ENCODE data around the gene PHF14.

Gene PHF14

DNA sequence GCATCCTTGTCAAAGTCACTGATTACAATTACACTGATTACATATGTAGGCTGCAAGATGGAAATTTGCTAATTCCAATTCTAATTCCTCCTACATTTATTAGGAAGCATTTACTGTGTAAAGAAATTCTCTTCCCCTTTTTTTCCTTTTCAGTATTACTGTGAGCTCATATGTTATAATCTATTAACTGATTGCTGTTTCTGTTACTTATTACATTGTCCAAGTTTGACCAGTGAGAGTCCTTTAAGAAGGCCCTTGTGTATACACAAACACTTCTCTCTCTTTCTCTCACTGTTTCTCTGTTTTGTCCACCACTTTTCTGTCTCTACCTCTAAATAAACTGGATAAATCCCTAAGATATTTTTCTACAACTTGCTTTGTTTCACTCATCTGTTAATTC, 31.5 kb downstream of the PHF14 start:
- no peak overlapping the region for H3K4me3 ChIP-seq (ENCODE audit: insufficient read length, low read depth)
- no peak overlapping the region for H3K9ac ChIP-seq (ENCODE audit: insufficient read length, low read depth)
- H3K9me3 ChIP-seq (ENCODE audit: insufficient read depth, low read length) = no peaks in the 10 kb centered on the region
- H3K27me3 ChIP-seq (ENCODE audit: insufficient read depth, insufficient read length) = no peaks in the 10 kb centered on the region
- DNase-seq (ENCODE audit: low read depth, low spot score) = no peak
- H3K36me3 ChIP-seq (ENCODE audit: insufficient read depth, insufficient read length, low read length) = peaks cover 19% of the 10 kb centered on the region
- TF ChIP-seq SUZ12 (IDR thresholded peaks at IDR 0.05; ENCODE audit: extremely low read depth, insufficient read depth, insufficient read length) = no peak
- TF ChIP-seq YY1 (IDR thresholded peaks at IDR 0.05; ENCODE audit: insufficient read depth, insufficient read length) = no peak
- no peak for TF ChIP-seq ZNF274 (IDR thresholded peaks at IDR 0.05; ENCODE audit: low read depth, low read length)
- H3K4me1 ChIP-seq (ENCODE audit: insufficient read depth, insufficient read length) = no peaks in the 10 kb centered on the region

DNA sequence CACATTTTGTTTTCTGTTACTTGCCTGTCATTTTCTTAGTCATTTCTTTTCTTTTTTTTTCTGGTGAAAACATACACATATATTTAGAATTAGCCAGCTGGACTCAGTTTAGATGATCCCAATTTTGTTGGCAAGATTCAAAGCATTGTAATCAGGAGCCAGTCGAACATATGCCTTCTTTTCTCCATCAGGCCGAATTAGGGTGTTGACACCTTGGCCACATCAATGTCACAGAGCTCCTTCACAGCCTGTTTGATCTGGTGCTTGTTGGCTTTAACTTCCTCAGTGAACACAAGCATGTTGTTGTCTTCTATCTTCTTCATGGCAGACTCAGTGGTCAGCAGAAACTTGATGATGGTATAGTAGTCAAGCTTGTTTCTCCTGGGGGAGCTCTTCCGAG, 32.6 kb downstream of the PHF14 start:
- no peak for DNase-seq (ENCODE audit: low read depth, low spot score)
- peaks cover 19% of the 10 kb centered on the region for H3K36me3 ChIP-seq (ENCODE audit: insufficient read depth, insufficient read length, low read length)
- no peaks in the 10 kb centered on the region for H3K27me3 ChIP-seq (ENCODE audit: insufficient read depth, insufficient read length)
- H3K9ac ChIP-seq (ENCODE audit: insufficient read length, low read depth) = no peak overlapping the region
- no peaks in the 10 kb centered on the region for H3K4me1 ChIP-seq (ENCODE audit: insufficient read depth, insufficient read length)
- no peak overlapping the region for H3K4me3 ChIP-seq (ENCODE audit: insufficient read length, low read depth)
- TF ChIP-seq SUZ12 (IDR thresholded peaks at IDR 0.05; ENCODE audit: extremely low read depth, insufficient read depth, insufficient read length) (no peak), ZNF274 (IDR thresholded peaks at IDR 0.05; ENCODE audit: low read depth, low read length) (no peak), YY1 (IDR thresholded peaks at IDR 0.05; ENCODE audit: insufficient read depth, insufficient read length) (no peak)
- H3K9me3 ChIP-seq (ENCODE audit: insufficient read depth, low read length) = no peaks in the 10 kb centered on the region

DNA sequence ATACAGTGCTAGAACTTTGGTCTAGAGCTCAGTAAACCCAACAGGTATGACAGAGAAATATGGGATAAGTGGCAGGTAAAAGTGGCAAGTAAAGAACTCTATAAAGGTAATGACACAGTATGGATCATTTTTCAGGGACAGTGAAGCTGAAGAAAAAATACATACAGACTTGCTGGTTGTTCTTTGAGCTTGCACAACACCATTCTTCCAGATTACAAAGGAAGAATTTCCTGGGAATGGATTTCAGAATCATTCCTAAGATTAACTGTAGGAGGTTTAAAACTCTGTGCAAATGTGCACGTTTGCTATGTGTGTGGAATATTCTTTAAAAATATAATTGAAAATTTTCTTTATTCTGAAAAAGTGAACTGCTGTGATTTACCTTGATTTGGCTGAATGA, 36.0 kb downstream of the PHF14 start:
- no peak for TF ChIP-seq ZNF274 (IDR thresholded peaks at IDR 0.05; ENCODE audit: low read depth, low read length)
- no peak for TF ChIP-seq YY1 (IDR thresholded peaks at IDR 0.05; ENCODE audit: insufficient read depth, insufficient read length)
- no peak for TF ChIP-seq SUZ12 (IDR thresholded peaks at IDR 0.05; ENCODE audit: extremely low read depth, insufficient read depth, insufficient read length)
- Histone ChIP-seq H3K4me1 (ENCODE audit: insufficient read depth, insufficient read length) (no peaks in the 10 kb centered on the region), H3K9ac (ENCODE audit: insufficient read length, low read depth) (no peak overlapping the region), H3K4me3 (ENCODE audit: insufficient read length, low read depth) (no peak overlapping the region), H3K27me3 (ENCODE audit: insufficient read depth, insufficient read length) (no peaks in the 10 kb centered on the region), H3K9me3 (ENCODE audit: insufficient read depth, low read length) (no peaks in the 10 kb centered on the region), H3K36me3 (ENCODE audit: insufficient read depth, insufficient read length, low read length) (peaks cover 28% of the 10 kb centered on the region)
- no peak for DNase-seq (ENCODE audit: low read depth, low spot score)

DNA sequence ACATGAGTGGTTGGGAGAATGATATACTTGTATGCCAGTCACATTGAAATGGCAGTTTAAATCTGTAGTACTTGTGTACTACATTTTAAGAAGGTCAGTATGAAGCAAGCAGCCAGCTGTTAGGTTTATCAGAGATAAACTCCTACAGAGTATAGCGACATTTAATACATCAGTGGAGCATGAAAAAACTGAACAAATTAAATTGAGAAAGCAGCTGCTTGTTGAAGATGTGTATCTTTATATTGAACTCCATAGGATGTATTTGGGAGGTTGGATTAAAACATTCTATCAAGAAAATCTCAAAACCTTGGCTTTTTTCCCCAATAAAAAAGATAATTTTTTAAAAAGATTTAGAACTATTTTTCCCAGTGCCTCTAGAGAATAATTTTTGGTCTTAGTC, 47.8 kb downstream of the PHF14 start:
- Histone ChIP-seq H3K9ac (ENCODE audit: insufficient read length, low read depth) (no peak overlapping the region), H3K4me1 (ENCODE audit: insufficient read depth, insufficient read length) (no peaks in the 10 kb centered on the region), H3K9me3 (ENCODE audit: insufficient read depth, low read length) (no peaks in the 10 kb centered on the region), H3K27me3 (ENCODE audit: insufficient read depth, insufficient read length) (no peaks in the 10 kb centered on the region), H3K36me3 (ENCODE audit: insufficient read depth, insufficient read length, low read length) (peaks cover 21% of the 10 kb centered on the region), H3K4me3 (ENCODE audit: insufficient read length, low read depth) (no peak overlapping the region)
- TF ChIP-seq SUZ12 (IDR thresholded peaks at IDR 0.05; ENCODE audit: extremely low read depth, insufficient read depth, insufficient read length) (no peak), ZNF274 (IDR thresholded peaks at IDR 0.05; ENCODE audit: low read depth, low read length) (no peak), YY1 (IDR thresholded peaks at IDR 0.05; ENCODE audit: insufficient read depth, insufficient read length) (no peak)
- DNase-seq (ENCODE audit: low read depth, low spot score) = no peak

DNA sequence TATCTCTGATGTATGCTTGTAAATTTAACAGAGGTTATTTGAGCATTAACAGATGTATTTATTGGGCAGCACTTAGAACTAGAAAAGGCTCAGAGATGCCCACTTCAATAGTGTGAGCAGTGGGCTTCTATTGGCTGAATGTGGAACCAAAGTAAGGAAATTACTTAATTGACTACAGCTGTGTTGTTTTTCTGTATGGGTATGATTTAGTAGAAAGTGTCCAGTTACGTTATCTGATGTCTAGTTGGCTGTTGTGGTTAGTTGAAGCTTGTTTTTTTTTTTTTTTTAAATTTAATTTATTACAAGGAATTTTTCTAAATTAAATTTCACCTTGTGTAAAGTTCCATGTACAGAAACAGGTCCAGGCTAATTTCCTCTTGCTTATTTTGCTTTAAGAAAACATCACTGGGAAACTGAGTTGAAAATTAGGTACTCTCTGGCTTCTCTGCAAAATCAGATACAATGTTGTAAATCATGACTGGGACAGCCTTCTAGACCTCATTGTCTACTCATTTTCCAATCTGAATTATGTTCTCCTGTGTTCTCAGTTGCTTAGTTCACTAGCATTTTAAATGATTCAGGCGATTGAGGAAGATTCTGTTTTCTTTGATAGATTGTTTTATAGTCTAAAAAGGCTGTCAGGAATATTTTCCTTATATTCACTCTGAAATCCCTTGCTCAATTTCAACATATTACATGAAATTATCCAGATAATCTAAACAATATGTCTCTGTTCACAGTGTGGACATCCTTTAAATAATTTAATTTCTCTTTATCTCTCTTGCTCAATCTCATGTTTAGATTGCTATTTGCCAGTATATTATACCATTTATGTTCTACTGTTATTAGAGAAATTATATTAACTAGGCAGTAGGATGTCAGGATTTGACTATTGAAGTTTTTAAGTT, 53.0 kb downstream of the PHF14 start:
- H3K4me3 ChIP-seq (ENCODE audit: insufficient read length, low read depth) = no peak overlapping the region
- TF ChIP-seq SUZ12 (IDR thresholded peaks at IDR 0.05; ENCODE audit: extremely low read depth, insufficient read depth, insufficient read length) = no peak
- TF ChIP-seq ZNF274 (IDR thresholded peaks at IDR 0.05; ENCODE audit: low read depth, low read length) = no peak
- no peak for TF ChIP-seq YY1 (IDR thresholded peaks at IDR 0.05; ENCODE audit: insufficient read depth, insufficient read length)
- DNase-seq (ENCODE audit: low read depth, low spot score) = no peak
- H3K9me3 ChIP-seq (ENCODE audit: insufficient read depth, low read length) = no peaks in the 10 kb centered on the region
- peaks cover 30% of the 10 kb centered on the region for H3K36me3 ChIP-seq (ENCODE audit: insufficient read depth, insufficient read length, low read length)
- no peak overlapping the region for H3K9ac ChIP-seq (ENCODE audit: insufficient read length, low read depth)
- H3K27me3 ChIP-seq (ENCODE audit: insufficient read depth, insufficient read length) = no peaks in the 10 kb centered on the region
- H3K4me1 ChIP-seq (ENCODE audit: insufficient read depth, insufficient read length) = no peaks in the 10 kb centered on the region

DNA sequence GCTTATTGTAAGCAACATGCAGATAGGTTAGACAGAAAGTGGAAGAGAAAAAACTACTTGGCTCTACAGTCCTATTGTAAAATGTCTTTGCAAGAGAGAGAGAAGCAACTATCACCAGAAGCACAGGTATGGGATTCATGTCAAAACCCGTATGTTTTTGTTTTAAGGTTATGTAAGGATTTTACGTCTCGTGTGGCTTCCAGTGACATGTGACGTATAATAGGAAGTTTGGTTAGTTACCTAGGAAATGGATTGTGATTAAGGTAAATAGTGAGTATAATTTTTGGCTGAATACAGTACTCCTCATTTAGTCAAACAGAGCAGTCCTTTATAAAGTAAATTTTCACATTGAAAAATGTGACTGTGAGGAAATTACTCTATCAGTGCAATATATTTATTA, 62.0 kb downstream of the PHF14 start:
- no peak for TF ChIP-seq ZNF274 (IDR thresholded peaks at IDR 0.05; ENCODE audit: low read depth, low read length)
- no peak for TF ChIP-seq SUZ12 (IDR thresholded peaks at IDR 0.05; ENCODE audit: extremely low read depth, insufficient read depth, insufficient read length)
- no peak for TF ChIP-seq YY1 (IDR thresholded peaks at IDR 0.05; ENCODE audit: insufficient read depth, insufficient read length)
- Histone ChIP-seq H3K36me3 (ENCODE audit: insufficient read depth, insufficient read length, low read length) (peaks cover 29% of the 10 kb centered on the region), H3K9me3 (ENCODE audit: insufficient read depth, low read length) (no peaks in the 10 kb centered on the region), H3K27me3 (ENCODE audit: insufficient read depth, insufficient read length) (no peaks in the 10 kb centered on the region), H3K9ac (ENCODE audit: insufficient read length, low read depth) (no peak overlapping the region), H3K4me1 (ENCODE audit: insufficient read depth, insufficient read length) (no peaks in the 10 kb centered on the region), H3K4me3 (ENCODE audit: insufficient read length, low read depth) (no peak overlapping the region)
- no peak for DNase-seq (ENCODE audit: low read depth, low spot score)

DNA sequence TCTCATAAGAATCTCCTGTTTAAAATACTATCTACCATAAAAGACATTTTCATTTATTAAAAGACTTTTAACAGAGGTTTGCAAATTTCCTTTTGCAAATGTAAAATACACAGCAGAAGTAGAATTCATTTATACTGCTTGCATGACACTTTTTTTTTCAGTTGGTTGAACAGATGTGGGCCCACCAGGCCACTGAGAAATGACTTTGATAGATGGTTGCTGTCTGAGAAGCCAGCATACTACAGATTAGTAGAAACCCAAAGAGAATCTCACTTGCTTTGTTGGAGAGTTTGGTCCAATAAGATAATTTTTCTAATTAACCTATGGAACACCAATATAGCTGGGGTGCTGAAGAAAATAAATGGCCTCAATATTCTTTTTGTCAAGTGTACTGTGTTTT, 66.3 kb downstream of the PHF14 start:
- peaks cover 41% of the 10 kb centered on the region for H3K36me3 ChIP-seq (ENCODE audit: insufficient read depth, insufficient read length, low read length)
- no peak for TF ChIP-seq YY1 (IDR thresholded peaks at IDR 0.05; ENCODE audit: insufficient read depth, insufficient read length)
- no peak for TF ChIP-seq ZNF274 (IDR thresholded peaks at IDR 0.05; ENCODE audit: low read depth, low read length)
- no peak for TF ChIP-seq SUZ12 (IDR thresholded peaks at IDR 0.05; ENCODE audit: extremely low read depth, insufficient read depth, insufficient read length)
- H3K27me3 ChIP-seq (ENCODE audit: insufficient read depth, insufficient read length) = no peaks in the 10 kb centered on the region
- no peak overlapping the region for H3K4me3 ChIP-seq (ENCODE audit: insufficient read length, low read depth)
- DNase-seq (ENCODE audit: low read depth, low spot score) = no peak
- no peak overlapping the region for H3K9ac ChIP-seq (ENCODE audit: insufficient read length, low read depth)
- H3K4me1 ChIP-seq (ENCODE audit: insufficient read depth, insufficient read length) = no peaks in the 10 kb centered on the region
- no peaks in the 10 kb centered on the region for H3K9me3 ChIP-seq (ENCODE audit: insufficient read depth, low read length)
